ENCODE results near the gene CNTN3.

CNTN3 gene

DNA sequence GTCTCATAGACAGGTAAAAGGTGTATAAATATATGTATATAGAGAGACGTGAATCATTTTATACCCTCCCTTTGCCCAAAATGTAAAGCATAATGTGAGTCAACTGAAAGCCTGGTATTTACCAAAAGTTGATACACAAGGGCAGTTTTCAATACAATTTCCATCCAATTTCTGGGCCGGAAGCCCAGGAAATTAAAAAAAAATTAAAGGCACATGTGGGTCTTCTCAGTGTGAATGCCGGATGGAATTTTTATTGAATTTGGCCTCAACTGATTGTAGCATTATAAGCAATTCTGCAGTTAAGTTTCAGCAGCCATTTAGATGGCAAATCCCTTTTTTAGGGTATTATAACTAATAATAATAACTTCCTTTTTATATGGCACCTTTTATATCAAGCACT is 3.3 kb upstream of the CNTN3 start:
- in situ Hi-C loops (cut with HindIII; ENCODE audit: low pct_ligation_motif_present, low pct_unique_long_range_greater_than_20kb, low sequenced_read_pairs) = no loop called here
- no peak for DNase-seq

DNA sequence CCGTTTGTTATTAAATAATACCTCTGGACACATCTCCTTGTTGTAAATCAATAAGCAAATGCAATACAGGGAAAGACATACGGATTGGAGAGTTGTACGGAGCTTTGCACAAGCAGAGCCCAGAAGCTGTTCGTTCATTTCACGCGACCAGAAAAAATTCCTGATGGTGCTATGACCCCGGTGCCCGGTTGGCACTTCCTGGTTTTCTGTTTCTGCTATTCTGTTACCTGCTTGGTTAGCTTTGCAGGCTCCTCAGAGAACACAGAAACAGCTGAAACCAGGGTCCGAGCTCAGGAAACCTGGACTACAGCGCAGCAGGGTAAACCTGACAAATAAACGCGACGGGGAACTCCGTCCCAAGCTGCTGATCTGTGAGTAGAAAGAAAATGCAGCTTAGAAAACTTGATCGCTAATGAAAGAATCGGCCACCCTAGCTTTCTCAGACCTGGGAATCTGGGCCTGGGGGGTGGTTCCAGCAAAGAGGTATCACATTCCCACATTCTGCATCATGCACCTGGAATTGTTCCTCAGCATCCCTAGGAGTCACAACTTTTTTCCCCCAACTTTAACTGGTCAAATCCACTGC is 845 bp downstream of the CNTN3 start:
- in situ Hi-C loops (cut with HindIII; ENCODE audit: low pct_ligation_motif_present, low pct_unique_long_range_greater_than_20kb, low sequenced_read_pairs) = no loop called here
- no peak for DNase-seq

GRCh38 chr3:74613060-74613459 is 1.4 kb downstream of the CNTN3 start:
- no peak for DNase-seq

GRCh38 chr3:74611206-74611605 is 3.3 kb downstream of the CNTN3 start:
- in situ Hi-C loops (cut with HindIII; ENCODE audit: low pct_ligation_motif_present, low pct_unique_long_range_greater_than_20kb, low sequenced_read_pairs) = no loop called here
- no peak for DNase-seq

More at GRCh38 chr3:74613060-74613459, 1.4 kb downstream of the CNTN3 start:
- in situ Hi-C loops (cut with HindIII; ENCODE audit: low pct_ligation_motif_present, low pct_unique_long_range_greater_than_20kb, low sequenced_read_pairs) = no loop called here

- in situ Hi-C loops (cut with HindIII; ENCODE audit: low pct_ligation_motif_present, low pct_unique_long_range_greater_than_20kb, low sequenced_read_pairs) = no loop called here
Measured at GRCh38 chr3:74607803-74608202, 6.7 kb downstream of the CNTN3 start.

DNA sequence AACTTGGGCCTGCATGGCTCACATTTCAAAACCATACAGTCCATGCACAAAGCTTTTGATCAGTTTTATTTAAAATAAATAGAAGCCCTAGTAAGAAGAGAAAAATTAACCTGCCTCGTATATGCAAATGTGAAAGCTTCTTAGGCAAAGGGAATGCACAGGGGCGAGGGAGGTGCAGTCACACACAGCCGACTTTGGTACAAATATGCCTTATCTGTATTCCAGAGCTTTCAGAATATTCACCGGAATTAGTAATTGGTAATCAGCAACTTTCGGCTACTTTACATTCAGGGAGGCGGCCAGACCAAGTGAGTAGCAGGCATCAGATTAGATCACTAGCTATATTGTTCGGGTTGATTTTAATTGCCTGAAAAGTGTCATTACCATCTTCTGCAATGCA is 7.5 kb downstream of the CNTN3 start:
- in situ Hi-C loops (cut with HindIII; ENCODE audit: low pct_ligation_motif_present, low pct_unique_long_range_greater_than_20kb, low sequenced_read_pairs) = no loop called here
- DNase-seq = no peak

More at GRCh38 chr3:74607803-74608202, 6.7 kb downstream of the CNTN3 start:
- no peak for DNase-seq

DNA sequence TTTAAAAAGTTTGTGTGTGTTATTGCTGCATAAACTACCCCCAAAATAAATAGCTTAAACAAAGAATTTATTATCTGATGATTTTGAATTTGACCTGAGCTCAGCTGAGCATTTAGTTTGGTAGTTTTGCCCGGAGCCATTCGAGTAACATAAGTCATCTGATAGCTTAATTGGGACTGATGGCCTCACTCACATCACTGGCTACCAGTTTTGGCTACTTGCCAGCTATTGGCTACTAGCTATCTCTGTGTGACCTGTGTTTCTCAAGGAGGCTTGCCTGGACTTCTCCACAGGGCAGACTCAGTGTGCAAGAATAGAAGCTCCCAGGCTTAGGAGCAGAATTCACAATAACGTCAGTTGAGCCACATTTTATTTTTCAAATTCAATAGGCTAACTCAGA is 9.0 kb downstream of the CNTN3 start:
- in situ Hi-C loops (cut with HindIII; ENCODE audit: low pct_ligation_motif_present, low pct_unique_long_range_greater_than_20kb, low sequenced_read_pairs) = no loop called here

GRCh38 chr3:74603292-74603691 is 11.2 kb downstream of the CNTN3 start:
- in situ Hi-C loops (cut with HindIII; ENCODE audit: low pct_ligation_motif_present, low pct_unique_long_range_greater_than_20kb, low sequenced_read_pairs) = no loop called here
- DNase-seq = no peak

More for the DNA sequence above, 9.0 kb downstream of the CNTN3 start:
- DNase-seq = no peak

DNA sequence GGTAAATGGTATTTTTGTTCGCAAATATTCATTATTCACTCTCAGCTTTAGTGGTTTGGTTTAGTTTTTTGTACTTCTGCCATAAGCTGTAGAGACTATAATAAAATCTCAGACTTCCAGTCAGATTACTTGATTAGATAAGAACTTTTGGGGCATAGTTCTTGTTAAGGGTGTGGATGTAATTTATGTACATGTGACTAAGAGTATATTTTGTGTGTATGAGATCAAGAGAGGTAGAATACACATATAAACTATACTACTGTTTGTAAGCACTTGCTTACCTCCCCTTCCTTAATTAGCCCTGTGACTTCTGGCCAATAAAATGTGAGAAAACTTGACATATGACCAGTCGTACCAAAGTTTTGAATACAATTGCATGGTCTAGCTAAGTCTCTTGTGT is 12.0 kb downstream of the CNTN3 start:
- no peak for DNase-seq
- in situ Hi-C loops (cut with HindIII; ENCODE audit: low pct_ligation_motif_present, low pct_unique_long_range_greater_than_20kb, low sequenced_read_pairs) = no loop called here

GRCh38 chr3:74601793-74602192 is 12.7 kb downstream of the CNTN3 start:
- in situ Hi-C loops (cut with HindIII; ENCODE audit: low pct_ligation_motif_present, low pct_unique_long_range_greater_than_20kb, low sequenced_read_pairs) = no loop called here
- DNase-seq = no peak

DNA sequence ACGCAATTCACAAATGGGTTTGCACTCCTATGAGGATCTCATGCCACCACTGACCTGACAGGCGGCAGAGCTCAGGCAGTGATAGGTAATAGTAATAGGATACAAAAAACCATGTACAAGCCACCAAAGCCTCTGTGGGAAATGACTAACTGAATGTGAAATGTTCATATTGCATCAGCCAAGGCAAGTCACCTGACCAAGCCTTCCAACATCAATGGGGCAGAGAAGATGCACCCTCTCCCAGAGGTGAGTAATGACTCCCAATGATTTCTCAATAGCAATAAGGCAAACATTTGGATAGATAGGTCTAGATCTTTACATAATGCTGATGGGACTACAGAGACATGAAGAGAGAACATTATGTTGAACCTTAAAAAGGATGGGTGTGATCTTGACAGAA is 14.9 kb downstream of the CNTN3 start:
- in situ Hi-C loops (cut with HindIII; ENCODE audit: low pct_ligation_motif_present, low pct_unique_long_range_greater_than_20kb, low sequenced_read_pairs) = no loop called here
- DNase-seq = no peak

DNA sequence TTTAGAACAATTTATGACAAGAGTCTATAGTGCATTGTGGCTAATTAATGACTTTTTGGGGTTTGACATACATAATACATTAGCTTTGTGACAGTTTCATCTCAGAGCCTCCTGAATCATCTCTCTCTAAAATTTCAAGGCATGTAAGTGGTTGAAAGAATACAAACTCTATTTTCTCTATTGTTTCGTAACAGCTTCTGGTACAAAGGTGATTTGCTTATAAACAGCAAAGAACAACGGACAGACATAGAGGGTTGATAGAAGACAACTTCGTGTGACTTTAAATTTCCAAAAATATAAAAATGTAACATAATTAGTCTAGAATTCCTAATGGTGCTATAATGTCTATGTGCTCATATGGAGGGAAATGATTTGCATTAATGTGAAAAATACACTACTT is 21.3 kb downstream of the CNTN3 start:
- no peak for DNase-seq
- in situ Hi-C loops (cut with HindIII; ENCODE audit: low pct_ligation_motif_present, low pct_unique_long_range_greater_than_20kb, low sequenced_read_pairs) = no loop called here

- in situ Hi-C loops (cut with HindIII; ENCODE audit: low pct_ligation_motif_present, low pct_unique_long_range_greater_than_20kb, low sequenced_read_pairs) = no loop called here
- no peak for DNase-seq
Measured at GRCh38 chr3:74592359-74592758, 22.1 kb downstream of the CNTN3 start.

GRCh38 chr3:74591946-74592345 is 22.5 kb downstream of the CNTN3 start:
- DNase-seq = no peak
- in situ Hi-C loops (cut with HindIII; ENCODE audit: low pct_ligation_motif_present, low pct_unique_long_range_greater_than_20kb, low sequenced_read_pairs) = no loop called here

DNA sequence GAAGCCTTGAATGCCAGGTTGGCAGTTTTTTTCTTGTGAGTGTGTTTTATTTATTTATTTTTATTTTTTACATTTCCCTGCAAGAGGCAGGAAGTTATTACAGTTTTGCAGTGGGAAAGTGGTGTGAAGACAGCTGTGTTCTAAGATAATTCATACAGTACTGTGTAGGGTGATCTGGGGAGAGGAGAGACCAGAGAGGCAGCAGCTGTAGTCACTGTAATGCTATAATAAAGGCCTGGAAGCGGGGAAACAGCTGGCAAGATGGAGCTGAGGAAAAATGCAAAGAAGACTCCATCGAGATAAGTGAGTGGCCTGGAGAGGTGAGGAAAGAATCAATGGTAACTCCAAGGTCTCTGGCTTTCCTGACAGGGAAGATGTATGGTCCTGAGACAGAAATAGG is 23.1 kb downstream of the CNTN3 start:
- DNase-seq = no peak
- in situ Hi-C loops (cut with HindIII; ENCODE audit: low pct_ligation_motif_present, low pct_unique_long_range_greater_than_20kb, low sequenced_read_pairs) = no loop called here

DNA sequence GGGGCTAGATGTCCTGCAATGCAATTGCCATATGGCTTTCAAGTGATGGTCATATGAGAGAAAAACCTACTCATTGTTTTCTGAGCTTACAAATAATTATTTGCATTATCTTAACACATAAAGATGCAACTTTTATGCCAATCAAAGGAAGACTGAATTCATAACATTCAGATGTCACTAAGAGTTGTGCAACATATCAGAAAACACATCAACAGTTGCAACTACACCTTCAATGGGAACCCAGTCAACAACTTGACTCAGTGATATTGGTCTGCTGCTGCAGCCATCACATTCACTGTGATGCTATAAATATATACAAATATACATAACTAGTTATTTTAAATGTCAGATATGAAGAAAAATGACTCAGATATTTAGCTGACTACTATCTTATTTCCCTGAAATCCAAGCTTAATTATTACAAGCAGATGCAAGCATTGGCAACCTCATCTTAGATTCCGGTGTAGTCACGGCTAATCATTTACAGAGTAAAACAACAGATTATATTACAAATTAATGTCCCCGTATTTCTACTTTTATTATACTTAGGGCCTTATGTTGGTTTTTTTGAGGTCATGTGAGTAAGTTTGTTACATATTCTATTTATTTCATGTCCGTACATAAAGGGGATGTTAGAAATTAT is 23.7 kb downstream of the CNTN3 start:
- in situ Hi-C loops (cut with HindIII; ENCODE audit: low pct_ligation_motif_present, low pct_unique_long_range_greater_than_20kb, low sequenced_read_pairs) = no loop called here
- no peak for DNase-seq

- in situ Hi-C loops (cut with HindIII; ENCODE audit: low pct_ligation_motif_present, low pct_unique_long_range_greater_than_20kb, low sequenced_read_pairs) = no loop called here
- no peak for DNase-seq
Measured at GRCh38 chr3:74584782-74585181, 29.7 kb downstream of the CNTN3 start.

- DNase-seq = no peak
- in situ Hi-C loops (cut with HindIII; ENCODE audit: low pct_ligation_motif_present, low pct_unique_long_range_greater_than_20kb, low sequenced_read_pairs) = no loop called here
Measured at GRCh38 chr3:74582982-74583381, 31.5 kb downstream of the CNTN3 start.

DNA sequence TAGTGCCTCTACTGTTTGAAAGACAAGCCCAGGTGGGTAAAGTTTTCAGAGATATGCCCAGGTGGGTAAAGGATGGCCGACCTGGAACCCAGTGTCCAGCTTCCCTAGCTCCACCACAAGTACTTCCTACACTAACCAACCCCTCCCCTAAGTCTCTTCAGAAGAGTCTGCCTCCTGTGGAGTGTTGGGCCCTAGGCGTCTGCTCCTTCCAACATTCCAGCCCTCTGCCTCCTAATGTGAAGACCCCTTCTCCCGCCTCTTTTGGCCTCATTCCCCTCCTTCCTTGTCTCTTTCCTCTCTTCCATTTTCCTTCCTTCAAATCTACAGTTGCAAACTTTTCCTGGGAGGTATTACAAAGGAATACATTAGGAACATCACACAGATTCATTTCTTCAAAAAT is 38.6 kb downstream of the CNTN3 start:
- no peak for DNase-seq
- in situ Hi-C loops (cut with HindIII; ENCODE audit: low pct_ligation_motif_present, low pct_unique_long_range_greater_than_20kb, low sequenced_read_pairs) = no loop called here

- in situ Hi-C loops (cut with HindIII; ENCODE audit: low pct_ligation_motif_present, low pct_unique_long_range_greater_than_20kb, low sequenced_read_pairs) = no loop called here
- no peak for DNase-seq
Measured at GRCh38 chr3:74571118-74571517, 43.3 kb downstream of the CNTN3 start.
